ENCODE measurements around the gene NUDT9.

GRCh38 chr4:87458913-87459312 lies 36.5 kb downstream of the NUDT9 start:
- TF ChIP-seq CTCF (IDR thresholded peaks at IDR 0.05), result no peak
- no peak for TF ChIP-seq POLR2A (IDR thresholded peaks at IDR 0.05)

Measured in prostate gland (tissue), 2 donors.